NCI-H1436 treated with DMSO at 0.1 percent for 48 hours (cell line): ENCODE measurements around the gene SPEF1.
A peak's percentile ranks its signal among the peaks of the same experiment; 100 is the strongest.

ENCODE experiments used
- DNase-seq: peaks from one replicate; lab custom pipeline; 2025; lab: John Stamatoyannopoulos, UW

The SPEF1 gene

DNA sequence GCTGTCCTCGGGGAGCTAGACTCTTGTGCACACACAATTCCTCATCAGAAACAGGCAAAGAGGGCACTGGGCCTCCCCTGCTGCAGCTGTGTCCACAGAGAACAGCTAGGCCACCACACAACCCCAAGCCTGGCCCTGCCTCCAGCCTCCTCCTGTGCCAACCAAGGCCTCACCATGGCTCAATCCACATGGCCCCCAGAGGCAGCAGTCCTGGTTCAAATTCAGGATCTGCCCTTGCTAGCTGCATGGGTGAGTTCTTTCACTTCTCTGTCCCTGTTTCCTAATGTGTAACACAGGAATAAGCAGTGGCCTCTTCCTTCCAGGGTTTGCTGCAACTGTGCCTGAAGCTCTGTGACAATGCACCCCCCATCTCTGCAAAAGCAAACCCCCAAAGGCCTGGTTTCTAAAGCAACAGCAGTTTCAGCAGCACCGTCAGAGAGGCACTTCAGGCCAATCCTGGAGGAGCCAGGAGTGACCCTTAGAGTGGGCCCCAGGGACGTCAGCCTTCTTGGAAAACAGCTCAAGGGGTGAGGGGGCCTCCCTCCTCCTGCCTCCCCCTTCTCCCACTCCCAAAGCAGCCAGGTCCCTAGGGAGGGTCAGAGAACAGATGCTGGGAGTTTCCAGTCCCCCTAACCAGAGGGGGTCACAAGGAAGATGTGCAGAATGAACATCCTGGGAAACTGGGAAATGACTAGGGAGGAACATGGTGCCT lies 15.9 kb downstream of the SPEF1 start:
- no peak for DNase-seq

DNA sequence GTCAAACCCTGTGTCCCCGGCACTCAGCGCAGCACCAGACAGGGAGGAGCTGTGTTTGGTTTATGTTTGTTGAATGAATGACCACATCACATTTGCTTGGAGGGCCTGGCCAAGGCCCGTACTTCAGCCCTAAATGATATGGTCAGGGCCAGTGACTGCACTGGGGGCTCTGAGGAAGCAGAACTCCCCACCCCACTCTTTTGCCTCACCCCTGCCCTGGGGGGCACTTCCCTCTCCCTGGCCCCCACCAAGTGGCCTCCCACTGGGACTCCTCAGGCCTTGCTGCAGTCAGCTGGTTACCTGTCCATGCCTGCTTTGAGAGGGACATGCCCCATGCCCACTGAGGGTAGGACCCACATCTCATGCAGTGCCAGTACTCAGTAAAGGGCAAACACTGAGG lies 16.6 kb downstream of the SPEF1 start:
- no peak for DNase-seq

DNA sequence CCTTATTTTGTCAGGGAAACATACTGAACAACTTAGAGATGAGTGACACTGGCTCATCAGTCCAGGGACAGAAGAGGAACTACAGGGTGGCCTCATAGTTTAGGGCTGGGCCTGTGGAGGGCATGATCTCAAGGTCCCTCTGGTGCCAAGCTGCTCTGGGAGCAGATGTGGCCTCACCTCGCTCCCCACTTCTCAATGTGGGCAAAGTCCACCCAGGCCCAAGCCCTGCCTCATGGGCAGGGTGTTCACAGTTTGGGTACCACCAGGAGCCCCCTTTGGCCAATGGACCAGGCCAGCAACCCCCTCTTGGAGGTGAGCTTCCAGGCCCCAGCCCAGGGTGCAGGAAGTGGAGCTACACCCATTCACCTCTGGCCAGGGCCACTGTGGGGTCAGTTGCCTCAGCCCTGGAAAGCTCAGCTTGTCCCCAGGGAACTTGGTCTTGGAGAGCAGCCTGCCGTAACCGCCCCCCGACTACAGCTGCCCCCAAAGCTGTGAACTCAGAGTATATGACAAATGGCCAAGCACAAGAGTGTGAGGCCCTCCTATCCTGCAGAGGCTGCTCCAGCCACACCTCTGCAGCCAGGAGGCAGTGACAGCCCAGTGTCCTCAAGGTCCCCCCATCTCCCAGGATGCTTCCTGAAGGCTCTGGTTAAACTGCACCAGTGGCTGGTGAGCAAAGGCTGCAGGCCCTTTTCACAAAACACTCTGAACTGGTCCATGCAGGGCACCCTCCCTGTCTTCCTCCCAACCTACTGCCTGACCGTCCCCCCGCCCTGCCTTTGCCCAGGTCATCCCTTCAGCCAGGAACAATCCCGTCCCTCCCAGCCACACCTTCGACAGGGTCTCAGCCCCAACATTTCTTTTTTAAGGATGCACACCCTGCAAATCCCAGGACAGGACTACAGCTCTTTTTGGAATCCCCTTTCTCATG lies 17.3 kb downstream of the SPEF1 start:
- DNase-seq, result no peak

DNA sequence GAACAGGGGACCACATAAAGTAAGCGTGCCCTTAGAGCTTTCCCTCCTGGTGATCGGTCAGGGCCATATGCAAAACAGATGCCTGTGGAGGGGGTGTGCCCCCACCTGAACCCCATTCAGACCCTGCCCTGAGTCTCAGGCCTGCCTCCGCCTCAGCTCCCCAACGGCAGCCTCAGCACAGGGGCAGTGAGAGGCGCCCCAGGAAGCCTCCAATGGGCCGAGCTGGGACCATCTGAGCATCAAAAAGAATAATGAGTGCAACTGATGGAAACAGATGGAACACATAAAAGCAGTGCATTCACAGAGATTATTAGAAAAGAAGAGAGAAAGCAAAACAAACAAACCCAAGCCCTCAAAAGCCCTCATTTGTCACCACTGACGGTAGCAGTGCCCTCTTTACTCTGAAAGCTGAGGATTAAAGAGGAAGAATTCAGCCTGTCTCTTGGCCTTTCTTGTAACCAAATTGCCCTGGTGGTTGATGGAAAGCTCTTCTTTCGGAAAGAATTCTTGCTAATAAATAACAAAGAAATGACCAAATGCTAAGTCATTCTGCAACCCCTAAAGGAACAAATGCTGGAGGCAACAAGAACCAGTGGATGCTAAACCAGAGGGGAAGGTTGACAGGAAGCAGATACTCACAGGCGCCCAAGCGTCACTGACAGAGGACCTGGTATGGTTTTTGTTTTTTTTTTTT lies 20.4 kb downstream of the SPEF1 start:
- no peak for DNase-seq

DNA sequence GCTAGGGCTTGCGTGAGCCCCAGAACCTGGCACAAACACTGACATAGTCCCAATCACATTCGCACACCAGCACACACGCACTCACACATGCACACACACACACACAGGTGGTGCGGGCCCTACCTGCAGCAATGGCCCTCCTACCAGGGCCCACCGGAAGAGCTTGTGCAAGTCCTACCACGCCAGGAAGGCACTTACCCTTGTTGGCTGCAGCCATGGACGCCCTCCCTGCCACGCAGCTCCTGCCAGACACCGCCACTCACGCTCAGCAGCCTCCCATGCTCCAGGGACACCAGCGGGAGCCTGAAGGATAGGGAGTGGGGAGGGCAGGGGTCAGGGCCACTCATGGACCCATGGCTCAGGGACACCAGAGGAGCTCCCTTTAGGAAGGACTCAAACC lies 21.4 kb downstream of the SPEF1 start:
- DNase-seq, result no peak

DNA sequence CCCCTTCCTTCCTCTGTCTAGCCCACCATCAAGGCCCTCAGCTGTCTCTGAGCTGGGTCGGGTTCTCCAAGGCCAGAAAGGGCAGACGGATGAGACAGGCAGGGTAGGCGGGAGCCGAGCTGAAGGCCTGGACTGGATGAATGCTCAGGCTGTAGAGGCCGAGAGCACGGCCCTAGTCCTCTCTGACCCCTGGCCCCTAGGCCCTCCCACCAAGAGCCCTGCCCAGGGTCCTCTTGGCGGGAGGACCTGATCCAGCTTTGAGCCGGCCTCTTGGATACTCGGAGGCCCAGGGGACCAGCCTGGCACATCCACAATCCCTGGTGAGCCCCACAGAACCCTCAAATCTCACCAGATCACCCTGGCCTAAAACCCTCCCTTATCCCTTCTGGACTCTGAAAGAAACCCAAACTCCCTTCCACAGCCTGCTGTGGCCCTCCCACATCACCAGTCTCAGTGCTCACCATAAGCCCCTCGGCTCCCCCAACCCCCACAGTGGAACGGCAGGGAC lies 21.9 kb downstream of the SPEF1 start:
- DNase-seq, result no peak

DNA sequence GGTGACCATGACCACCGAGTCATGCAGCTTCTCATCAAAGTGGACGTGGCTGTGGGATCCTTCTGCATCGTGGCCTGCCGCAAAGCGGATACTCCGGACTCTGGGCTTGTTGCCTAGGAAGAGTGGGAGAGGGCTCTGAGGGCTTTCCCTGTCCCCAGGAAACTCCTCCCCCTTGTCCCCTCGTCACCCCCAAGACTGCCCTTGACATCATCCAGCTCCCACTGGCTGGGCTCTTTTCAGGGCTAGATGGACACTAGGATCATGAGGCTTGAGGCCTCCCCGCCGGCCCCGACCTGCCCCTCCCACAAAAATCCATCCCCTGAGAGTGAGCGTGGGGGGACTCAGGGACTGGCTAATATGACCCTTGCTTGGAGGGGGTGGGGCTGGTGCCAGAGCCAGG lies 22.7 kb downstream of the SPEF1 start:
- DNase-seq, result no peak

DNA sequence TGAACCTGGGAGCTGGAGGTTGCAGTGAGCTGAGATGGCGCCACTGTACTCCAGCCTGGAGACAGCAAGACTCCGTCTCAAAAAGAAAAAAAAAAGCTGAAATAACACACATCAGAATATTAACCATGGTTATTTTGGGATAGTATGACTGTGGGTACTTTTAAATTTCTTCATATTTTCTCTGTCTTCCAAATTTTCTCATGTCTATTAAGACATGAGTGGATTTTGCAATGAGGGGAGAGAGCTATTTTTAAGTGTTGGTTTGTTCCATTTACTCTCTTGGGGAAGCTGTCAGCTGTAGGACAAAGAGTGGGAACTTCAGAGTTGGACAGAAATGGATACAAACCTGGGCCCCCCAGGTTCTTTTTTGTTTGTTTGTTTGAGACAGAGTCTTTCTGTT lies 24.0 kb downstream of the SPEF1 start:
- DNase-seq, result no peak

DNA sequence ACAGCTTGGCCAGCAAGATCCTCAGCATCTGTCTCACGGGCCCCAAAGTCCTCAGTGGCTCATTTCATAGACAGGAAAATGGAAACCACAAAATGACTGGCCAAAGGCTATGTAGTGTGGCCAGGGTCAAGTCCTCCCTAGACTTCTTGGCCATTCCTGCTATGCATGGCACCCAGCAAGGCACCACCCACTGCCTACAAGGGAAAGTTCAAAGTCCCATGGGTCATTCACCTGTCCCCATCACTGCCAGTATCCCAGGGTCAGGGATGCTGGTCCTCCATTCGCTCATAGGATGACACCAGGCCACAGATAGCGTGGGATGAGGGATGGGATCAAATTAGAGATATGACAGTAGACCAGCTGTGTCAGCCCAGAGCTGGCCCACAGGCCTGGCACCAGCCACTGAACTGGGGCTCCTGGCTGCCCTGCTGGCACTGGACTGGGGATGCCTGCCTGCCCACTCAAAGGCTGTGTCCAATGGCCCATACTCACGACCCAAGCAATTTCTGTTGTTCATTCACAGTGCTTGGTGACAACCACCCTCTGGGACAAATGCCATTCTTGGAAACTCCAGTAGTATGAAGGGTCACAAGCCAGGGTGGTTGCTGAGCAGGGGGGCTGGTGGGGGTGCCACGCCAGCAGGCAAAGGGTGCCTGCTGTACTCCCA lies 25.3 kb downstream of the SPEF1 start:
- DNase-seq, result no peak

DNA sequence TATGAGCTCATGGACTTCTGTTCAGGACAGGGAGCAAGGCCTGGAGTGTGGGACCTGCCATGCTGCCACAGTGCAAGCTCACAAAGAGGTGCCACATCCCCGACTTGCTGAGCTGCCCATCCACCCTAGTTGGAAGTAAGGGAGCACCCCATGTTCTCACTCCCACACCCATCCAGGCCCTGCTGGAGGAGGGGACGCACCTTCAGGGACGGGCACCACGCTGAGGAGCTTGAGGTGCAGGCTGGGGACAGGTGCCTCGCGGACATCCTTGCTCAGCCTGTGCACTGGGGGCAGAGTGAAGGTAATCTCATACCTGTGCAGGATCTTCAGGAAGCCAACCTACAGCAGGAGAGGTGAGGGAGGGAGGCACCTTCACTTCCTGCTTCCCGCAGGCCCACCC lies 26.0 kb downstream of the SPEF1 start:
- no peak for DNase-seq

DNA sequence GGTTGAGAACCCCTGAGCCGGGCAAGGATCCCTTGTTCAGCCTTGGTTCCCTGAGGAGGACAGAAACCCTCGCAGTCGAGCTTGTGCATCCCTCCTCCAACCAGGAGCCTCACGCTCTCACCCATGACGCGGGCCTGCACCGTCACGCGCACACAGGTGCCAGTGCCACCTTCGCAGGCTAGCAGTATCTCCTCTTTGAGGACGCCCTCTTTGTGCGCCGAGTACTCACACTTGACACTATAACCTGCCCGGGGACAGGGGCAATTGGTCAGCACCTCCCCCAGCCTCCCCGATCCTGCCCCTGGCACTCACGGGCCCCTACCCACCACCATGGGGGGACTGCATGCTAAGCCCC lies 27.0 kb downstream of the SPEF1 start:
- DNase-seq, result no peak

DNA sequence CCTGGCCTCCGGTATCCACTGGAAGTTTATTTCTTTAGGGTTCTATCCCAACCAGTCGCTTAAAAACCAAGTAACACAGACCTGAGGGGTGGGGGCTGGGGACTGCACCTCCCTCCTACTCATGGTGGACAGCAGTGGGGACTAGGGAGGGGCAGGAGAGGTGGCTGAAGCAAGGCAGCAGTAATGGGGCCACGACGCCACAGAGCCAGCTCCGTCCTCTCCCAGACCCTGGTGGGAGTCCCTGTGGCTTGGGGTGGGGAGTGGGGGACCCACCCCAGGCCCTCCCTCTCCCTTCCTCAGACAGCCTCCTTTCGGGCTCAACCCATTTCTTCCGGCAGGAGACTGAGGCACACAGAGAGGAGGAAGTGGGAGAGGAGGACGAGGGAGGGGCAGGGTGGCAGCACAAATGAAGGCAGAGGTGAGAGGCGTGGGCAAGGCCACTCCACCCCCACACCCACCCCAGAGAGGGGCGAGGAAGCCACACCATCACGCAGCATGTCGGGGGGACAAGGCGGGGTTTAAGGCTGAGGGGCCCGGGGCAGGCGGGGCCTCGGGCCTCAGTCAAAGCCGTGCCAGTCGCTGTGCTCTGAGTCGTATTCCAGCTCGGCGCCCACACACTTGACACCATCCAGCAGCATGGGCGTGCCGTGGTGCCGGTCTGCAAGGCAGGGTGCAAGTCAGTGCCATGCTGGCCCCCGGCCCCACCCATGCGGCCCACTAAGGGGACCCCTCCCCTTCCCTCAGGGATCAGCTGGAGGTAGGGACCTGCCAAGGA lies 27.6 kb downstream of the SPEF1 start:
- DNase-seq, result no peak

DNA sequence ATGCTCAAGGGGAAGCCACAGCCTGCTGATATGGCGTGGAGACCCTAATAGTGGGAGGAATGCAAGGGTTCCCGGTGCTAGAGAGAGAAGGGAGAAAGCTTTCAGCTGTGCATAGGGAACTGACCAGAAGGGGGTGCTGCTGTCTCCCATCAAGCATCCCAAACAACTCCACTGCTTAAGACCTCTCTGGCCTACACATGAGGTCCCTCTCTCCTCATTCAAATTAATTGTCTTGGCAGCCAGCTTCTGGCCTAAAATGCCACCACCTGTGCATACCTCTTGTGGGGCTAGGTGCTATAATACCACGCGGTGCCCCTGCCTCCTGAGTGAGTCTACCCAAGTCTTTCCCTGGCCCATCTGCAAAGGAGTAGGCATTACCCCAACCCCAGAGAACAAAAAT lies 28.1 kb downstream of the SPEF1 start:
- peak; percentile 24 for DNase-seq

DNA sequence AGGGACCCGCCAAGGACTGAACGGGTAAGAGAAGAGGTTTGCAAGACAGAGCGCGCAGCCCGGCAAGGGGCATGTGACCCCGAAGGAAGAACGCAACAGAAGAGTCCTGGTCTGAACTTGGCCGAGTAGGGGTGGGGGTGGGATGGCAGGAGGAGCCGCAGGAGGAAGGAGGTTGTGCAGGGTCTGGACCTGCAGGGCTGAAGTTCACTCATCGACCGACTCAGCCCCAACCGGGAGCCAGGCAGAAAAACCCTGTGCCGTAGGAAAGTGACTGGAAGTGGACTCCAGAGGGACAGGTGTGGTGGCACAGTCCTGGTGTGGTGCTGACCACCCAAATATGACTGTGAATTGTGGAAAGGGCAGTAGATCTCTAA lies 28.9 kb downstream of the SPEF1 start:
- DNase-seq, result no peak

DNA sequence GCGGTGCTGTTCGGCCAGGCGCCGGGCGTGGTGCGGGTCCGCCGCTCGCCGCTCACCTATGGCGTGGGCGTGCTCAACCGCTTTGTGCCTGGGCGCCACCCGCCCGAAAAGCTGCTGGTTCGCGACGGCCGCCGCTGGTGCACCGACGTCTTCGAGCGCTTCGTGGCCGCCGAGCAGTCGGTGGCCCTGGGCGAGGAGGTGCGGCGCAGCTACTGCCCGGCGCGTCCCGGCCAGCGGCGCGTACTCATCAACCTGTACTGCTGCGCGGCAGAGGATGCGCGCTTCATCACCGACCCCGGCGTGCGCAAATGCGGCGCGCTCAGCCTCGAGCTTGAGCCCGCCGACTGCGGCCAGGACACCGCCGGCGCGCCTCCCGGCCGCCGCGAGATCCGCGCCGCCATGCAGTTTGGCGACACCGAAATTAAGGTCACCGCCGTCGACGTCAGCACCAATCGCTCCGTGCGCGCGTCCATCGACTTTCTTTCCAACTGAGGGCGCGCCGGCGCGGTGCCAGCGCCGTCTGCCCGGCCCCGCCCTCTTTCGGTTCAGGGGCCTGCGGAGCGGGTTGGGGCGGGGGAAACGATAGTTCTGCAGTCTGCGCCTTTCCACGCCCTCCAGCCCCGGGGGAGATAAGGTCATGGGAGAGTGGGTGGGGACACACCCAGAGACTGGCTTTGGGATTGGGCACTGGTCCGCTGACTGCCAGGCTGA lies 29.4 kb downstream of the SPEF1 start:
- peak; percentile 27 for DNase-seq

DNA sequence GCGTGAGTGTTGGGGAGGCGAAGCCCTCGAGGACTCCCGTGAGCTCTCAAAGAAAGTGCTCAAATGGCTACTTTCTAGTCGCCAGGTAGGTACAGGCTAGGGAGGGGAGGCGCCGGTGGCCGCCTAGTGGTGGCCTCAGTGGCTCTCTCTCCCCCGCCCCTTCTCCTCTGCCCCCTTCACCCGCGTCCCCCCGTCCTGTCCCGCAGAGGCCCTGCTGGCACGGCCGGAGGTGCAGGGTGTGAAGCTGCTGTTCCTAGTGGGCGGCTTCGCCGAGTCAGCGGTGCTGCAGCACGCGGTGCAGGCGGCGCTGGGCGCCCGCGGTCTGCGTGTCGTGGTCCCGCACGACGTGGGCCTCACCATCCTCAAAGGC lies 30.0 kb downstream of the SPEF1 start:
- no peak for DNase-seq

DNA sequence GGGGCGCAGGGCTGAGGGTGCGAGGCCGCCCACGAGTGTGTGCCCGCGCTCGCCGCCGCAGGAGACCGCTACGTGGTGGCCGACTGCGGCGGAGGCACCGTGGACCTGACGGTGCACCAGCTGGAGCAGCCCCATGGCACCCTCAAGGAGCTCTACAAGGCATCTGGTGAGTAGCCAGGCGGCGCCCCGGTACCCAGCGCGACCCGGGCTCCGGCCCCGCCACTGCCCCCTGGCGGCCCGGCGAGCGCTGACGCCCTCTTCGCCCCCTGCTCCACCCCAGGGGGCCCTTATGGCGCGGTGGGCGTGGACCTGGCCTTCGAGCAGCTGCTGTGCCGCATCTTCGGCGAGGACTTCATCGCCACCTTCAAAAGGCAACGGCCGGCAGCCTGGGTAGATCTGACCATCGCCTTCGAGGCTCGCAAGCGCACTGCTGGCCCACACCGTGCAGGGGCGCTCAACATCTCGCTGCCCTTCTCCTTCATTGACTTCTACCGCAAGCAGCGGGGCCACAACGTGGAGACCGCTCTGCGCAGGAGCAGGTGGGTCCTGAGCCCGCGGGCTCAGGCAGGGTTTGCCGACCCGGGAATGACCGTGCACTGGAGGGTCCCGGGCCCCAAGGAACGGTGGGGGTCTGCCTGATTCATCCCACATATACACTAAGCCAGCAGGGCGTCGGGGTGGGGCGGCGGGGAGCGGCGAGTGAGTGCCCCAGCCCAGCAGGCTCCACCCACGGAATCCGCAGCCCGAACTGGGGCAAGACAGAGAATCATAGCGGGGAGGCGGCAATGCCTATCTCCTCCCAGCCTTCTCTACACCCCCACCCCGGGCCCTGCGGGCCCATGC lies 31.3 kb downstream of the SPEF1 start:
- no peak for DNase-seq

DNA sequence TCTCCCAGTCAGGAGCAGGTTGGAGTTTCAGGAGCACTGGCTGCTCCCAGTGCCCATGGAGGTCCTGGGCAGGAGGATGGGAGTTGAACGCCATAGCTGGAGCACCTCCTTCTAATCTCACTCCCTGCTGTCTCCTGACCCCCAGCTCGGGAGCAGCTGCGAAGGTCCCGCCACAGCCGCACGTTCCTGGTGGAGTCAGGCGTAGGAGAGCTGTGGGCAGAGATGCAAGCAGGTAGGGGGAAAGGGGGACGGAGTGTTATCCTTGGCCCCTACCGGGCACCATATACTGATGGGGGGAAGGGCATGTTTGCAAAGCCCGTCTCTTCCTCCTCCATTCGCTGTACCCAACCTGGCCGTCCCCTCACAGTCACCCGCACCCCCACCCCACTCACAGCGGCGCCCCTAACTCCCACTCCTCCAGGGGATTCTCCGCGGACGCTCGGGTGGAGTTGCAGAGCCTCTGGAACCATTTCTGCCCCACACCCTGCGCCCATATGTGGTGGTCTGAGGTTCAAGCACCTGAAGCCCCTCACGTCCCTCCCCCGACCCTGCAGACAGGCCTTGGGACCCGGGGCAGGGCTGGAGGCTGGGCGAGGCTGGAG lies 32.1 kb downstream of the SPEF1 start:
- DNase-seq, result no peak

DNA sequence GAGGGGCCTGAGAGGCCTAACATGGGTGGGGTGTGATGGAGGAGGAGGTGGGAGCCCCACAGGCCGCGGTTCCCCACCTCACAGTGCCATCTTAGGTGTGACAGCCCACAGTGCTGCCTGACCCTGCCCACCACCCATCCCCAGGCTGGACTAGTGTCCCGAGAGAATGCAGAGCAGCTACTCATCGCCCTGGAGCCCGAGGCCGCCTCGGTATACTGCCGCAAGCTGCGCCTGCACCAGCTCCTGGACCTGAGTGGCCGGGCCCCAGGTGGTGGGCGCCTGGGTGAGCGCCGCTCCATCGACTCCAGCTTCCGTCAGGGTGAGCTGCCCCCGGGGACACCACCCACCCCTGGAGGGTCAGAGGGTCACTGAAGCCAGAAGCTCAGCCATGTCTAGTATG lies 33.2 kb downstream of the SPEF1 start:
- DNase-seq, result no peak

DNA sequence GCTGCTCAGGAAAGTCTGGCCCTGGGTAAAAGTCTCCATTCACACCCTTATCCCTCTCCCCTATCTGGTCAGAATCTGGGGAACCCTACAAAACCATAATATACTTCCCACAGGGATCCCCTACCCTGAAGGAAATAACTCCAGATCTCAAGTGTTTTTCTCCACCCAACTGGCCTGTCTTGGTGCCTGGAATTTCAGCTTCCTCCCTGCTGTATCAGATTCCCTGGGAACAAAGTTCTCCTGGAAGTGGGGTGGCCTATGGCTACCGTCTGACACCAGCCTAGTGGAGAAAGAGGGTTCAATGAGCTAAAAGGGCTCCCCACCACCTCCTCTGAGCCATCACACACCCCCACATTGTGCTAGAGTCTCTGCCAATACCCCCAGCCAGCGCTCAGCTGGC lies 33.8 kb downstream of the SPEF1 start:
- no peak for DNase-seq
